NB4 (cell line): Measurements from ENCODE around the gene TRPC1.

ENCODE experiments used
- DNase-seq: peaks from one replicate; pipeline ENCODE4 v3.0.0; 2010; ENCODE audit warnings: low read depth
- H3K4me3 ChIP-seq: one replicate; pipeline ENCODE4 v1.5.1; 2011; ENCODE audit warnings: mild to moderate bottlenecking, low read depth, low read length, moderate library complexity
- CTCF ChIP-seq: IDR thresholded peaks from one replicate; pipeline ENCODE4 v1.5.1; 2012; ENCODE audit warnings: low read depth, low read length
- MAX ChIP-seq: IDR thresholded peaks from 2 replicates; pipeline ENCODE4 v1.6.1; 2011; ENCODE audit warnings: low read depth, low read length
- MYC ChIP-seq: IDR thresholded peaks from 2 replicates; pipeline ENCODE4 v1.6.1; 2011; ENCODE audit warnings: low read depth, low read length
- POLR2A ChIP-seq: IDR thresholded peaks from 2 replicates; pipeline ENCODE4 v1.6.1; 2011; ENCODE audit warnings: mild to moderate bottlenecking; ENCODE audit not compliant: insufficient read length; ENCODE audit errors: extremely low read depth

Gene TRPC1

GRCh38 chr3:142785996-142786395 lies 62.2 kb downstream of the TRPC1 start:
- H3K4me3 ChIP-seq = no peak overlapping the region
- no peak for TF ChIP-seq CTCF
- TF ChIP-seq MYC = no peak
- no peak for TF ChIP-seq MAX
- no peak for TF ChIP-seq POLR2A
- no peak for DNase-seq

GRCh38 chr3:142787719-142788118 lies 63.9 kb downstream of the TRPC1 start:
- no peak overlapping the region for H3K4me3 ChIP-seq
- DNase-seq = peak; percentile 63
- TF ChIP-seq POLR2A = no peak

GRCh38 chr3:142794508-142794907 lies 70.7 kb downstream of the TRPC1 start:
- H3K4me3 ChIP-seq = no peak overlapping the region
- TF ChIP-seq MYC (no peak), CTCF (no peak), MAX (no peak), POLR2A (no peak)
- no peak for DNase-seq

GRCh38 chr3:142795332-142795731 lies 71.5 kb downstream of the TRPC1 start:
- DNase-seq = no peak
- TF ChIP-seq POLR2A (no peak), MAX (no peak), MYC (no peak), CTCF (no peak)
- H3K4me3 ChIP-seq = no peak overlapping the region

- TF ChIP-seq POLR2A = no peak
- no peak for TF ChIP-seq MYC
- no peak for TF ChIP-seq CTCF
- TF ChIP-seq MAX = no peak
Measured at GRCh38 chr3:142796823-142797222, 73.0 kb downstream of the TRPC1 start.

GRCh38 chr3:142801746-142802145 lies 77.9 kb downstream of the TRPC1 start:
- no peak for DNase-seq
- H3K4me3 ChIP-seq = no peak overlapping the region
- TF ChIP-seq MAX (no peak), CTCF (no peak), POLR2A (no peak)

More at GRCh38 chr3:142796823-142797222, 73.0 kb downstream of the TRPC1 start:
- peak; percentile 8 for DNase-seq
- H3K4me3 ChIP-seq = no peak overlapping the region
